Sigmoid colon (tissue), 4 donors: ENCODE data around the gene PUDP.

Source experiments
- POLR2AphosphoS5 ChIP-seq, 4 donors: sonication (generic); formaldehyde crosslinking; IDR thresholded peaks; one replicate each; pipeline ENCODE4 v1.6.1; 2017; ENCODE audit warnings: antibody characterized with exemption in 4 of 4
- TF ChIP-seq, protein P1 (sequence below), 4 experiments: fragments of 450-650 bp in 3 of 4; fragments of 200-600 bp in 1 of 4; IDR thresholded peaks; one replicate each; pipeline ENCODE4 v1.5.1; 2016 to 2019; ENCODE audit warnings: antibody characterized with exemption in 4 of 4, mild to moderate bottlenecking in 3 of 4, moderate library complexity in 2 of 4

GRCh38 chrX:7120878-7121219 lies 27.1 kb downstream of the PUDP start:
- TF ChIP-seq, protein P1, sequence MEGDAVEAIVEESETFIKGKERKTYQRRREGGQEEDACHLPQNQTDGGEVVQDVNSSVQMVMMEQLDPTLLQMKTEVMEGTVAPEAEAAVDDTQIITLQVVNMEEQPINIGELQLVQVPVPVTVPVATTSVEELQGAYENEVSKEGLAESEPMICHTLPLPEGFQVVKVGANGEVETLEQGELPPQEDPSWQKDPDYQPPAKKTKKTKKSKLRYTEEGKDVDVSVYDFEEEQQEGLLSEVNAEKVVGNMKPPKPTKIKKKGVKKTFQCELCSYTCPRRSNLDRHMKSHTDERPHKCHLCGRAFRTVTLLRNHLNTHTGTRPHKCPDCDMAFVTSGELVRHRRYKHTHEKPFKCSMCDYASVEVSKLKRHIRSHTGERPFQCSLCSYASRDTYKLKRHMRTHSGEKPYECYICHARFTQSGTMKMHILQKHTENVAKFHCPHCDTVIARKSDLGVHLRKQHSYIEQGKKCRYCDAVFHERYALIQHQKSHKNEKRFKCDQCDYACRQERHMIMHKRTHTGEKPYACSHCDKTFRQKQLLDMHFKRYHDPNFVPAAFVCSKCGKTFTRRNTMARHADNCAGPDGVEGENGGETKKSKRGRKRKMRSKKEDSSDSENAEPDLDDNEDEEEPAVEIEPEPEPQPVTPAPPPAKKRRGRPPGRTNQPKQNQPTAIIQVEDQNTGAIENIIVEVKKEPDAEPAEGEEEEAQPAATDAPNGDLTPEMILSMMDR (IDR thresholded peaks at IDR 0.05) = no peak
- TF ChIP-seq POLR2AphosphoS5 (IDR thresholded peaks at IDR 0.05) = no peak
